ENCODE data around the gene ASF1B.

DNA sequence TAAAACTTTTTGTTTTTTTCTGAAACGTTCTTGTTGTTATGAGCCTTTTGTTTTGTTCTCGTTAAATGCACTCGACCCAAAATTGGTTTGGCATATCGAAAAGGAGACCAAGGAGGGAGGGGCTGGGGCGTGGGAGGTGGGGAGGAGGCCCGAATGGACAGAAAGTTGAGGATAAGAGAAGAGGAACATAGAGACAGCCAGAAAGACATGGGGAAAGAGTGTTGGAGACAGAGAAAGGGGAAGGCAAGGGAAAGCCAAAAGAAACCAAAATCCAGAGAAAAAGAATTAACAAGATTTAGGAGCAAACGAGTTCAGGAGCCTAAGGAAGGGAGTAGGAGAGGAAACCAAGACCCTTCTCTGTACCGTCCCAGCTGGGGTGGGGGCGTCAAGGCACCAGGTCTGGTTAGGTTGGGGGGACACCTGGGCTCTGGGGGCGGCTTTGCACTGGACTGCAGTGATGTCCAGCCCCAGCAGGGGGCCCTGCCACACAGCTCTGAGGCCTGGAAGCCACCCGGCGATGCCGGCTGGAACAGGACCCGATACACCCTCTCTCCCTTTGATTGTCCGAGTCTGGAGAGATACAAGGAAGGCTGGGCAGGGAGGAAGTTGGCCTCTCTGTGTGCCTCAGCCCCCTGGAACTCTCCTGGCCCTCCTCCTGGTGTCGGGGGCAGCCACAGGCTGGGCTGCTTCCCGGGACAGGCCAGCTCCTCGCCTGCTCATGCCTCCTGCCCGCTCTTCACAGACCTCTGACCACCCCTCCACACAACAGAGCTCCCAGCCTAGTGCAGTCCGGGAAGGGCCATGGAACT, 11.6 kb upstream of the ASF1B start:
- TF ChIP-seq, protein P1, sequence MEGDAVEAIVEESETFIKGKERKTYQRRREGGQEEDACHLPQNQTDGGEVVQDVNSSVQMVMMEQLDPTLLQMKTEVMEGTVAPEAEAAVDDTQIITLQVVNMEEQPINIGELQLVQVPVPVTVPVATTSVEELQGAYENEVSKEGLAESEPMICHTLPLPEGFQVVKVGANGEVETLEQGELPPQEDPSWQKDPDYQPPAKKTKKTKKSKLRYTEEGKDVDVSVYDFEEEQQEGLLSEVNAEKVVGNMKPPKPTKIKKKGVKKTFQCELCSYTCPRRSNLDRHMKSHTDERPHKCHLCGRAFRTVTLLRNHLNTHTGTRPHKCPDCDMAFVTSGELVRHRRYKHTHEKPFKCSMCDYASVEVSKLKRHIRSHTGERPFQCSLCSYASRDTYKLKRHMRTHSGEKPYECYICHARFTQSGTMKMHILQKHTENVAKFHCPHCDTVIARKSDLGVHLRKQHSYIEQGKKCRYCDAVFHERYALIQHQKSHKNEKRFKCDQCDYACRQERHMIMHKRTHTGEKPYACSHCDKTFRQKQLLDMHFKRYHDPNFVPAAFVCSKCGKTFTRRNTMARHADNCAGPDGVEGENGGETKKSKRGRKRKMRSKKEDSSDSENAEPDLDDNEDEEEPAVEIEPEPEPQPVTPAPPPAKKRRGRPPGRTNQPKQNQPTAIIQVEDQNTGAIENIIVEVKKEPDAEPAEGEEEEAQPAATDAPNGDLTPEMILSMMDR (IDR thresholded peaks at IDR 0.05): no peak
- TF ChIP-seq, protein P2, sequence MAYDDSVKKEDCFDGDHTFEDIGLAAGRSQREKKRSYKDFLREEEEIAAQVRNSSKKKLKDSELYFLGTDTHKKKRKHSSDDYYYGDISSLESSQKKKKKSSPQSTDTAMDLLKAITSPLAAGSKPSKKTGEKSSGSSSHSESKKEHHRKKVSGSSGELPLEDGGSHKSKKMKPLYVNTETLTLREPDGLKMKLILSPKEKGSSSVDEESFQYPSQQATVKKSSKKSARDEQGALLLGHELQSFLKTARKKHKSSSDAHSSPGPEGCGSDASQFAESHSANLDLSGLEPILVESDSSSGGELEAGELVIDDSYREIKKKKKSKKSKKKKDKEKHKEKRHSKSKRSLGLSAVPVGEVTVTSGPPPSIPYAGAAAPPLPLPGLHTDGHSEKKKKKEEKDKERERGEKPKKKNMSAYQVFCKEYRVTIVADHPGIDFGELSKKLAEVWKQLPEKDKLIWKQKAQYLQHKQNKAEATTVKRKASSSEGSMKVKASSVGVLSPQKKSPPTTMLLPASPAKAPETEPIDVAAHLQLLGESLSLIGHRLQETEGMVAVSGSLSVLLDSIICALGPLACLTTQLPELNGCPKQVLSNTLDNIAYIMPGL (CRISPR knock-in tag; IDR thresholded peaks at IDR 0.05): no peak
- no peak for TF ChIP-seq SP1 (CRISPR knock-in tag; conservative IDR thresholded peaks at IDR 0.05)

Data from WTC11 (cell line).